ENCODE measurements around the gene PROM2.

DNA sequence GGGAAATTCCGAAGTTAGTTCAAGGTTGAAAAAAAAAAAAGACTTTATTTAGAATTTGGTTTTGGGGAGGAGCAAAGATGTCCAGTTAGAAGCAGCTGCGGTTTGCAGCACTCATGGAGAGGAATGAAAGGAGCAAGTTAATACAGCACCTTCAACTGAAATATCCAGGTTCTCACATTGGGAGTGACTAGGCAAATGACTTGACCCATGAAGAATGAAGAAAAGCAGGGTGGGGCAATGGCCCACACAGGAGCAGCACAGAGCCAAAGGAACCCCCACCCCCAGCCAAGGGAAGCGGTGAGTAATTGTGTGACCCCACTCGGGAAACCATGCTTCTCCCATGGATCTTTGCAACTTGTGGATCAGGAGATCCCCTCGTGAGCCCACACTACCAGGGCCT, 34.2 kb upstream of the PROM2 start:
- TF ChIP-seq, protein P1, sequence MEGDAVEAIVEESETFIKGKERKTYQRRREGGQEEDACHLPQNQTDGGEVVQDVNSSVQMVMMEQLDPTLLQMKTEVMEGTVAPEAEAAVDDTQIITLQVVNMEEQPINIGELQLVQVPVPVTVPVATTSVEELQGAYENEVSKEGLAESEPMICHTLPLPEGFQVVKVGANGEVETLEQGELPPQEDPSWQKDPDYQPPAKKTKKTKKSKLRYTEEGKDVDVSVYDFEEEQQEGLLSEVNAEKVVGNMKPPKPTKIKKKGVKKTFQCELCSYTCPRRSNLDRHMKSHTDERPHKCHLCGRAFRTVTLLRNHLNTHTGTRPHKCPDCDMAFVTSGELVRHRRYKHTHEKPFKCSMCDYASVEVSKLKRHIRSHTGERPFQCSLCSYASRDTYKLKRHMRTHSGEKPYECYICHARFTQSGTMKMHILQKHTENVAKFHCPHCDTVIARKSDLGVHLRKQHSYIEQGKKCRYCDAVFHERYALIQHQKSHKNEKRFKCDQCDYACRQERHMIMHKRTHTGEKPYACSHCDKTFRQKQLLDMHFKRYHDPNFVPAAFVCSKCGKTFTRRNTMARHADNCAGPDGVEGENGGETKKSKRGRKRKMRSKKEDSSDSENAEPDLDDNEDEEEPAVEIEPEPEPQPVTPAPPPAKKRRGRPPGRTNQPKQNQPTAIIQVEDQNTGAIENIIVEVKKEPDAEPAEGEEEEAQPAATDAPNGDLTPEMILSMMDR (optimal IDR thresholded peaks at IDR 0.05 in 1 of 3, IDR thresholded peaks at IDR 0.05 in 1 of 3, conservative IDR thresholded peaks at IDR 0.05 in 1 of 3; ENCODE audit: extremely low read depth in 1 of 3, insufficient read depth in 2 of 3, low read length in 3 of 3) = no peak
- no peak for TF ChIP-seq EZH2 (IDR thresholded peaks at IDR 0.05; ENCODE audit: low read length)

All from keratinocyte (primary cell).